Endothelial cell of umbilical vein (primary cell): ENCODE measurements around the gene SP2. TPM values are rescaled to one million over a fixed set of nuclear protein-coding genes. Genes with fewer than 3 reads are reported as not detected.
A peak's percentile ranks its signal among the peaks of the same experiment; 100 is the strongest.

Source experiments
- BruUV-seq: library from RNA; stranded (reverse); fragments of 400-500 nt; replicated peaks from 2 replicates; lab custom pipeline; 2021; lab: Mats Ljungman, UMichigan
- CTCF ChIA-PET: fragments of 300-600, 350-600 bp; sonication (Branson Sonifier 250); formaldehyde crosslinking; loops from one replicate; lab custom pipeline; 2021; ENCODE audit warnings: antibody characterized with exemption, inconsistent platforms; lab: Charles Lee
- POLR2A ChIA-PET: fragments of 300-600, 350-600 bp; sonication (Branson Sonifier 250); formaldehyde crosslinking; loops from one replicate; lab custom pipeline; 2021; ENCODE audit warnings: antibody characterized with exemption, inconsistent platforms; lab: Charles Lee
- DNase-seq: peaks from one replicate; pipeline ENCODE4 v3.0.0-alpha.2; 2011; ENCODE audit warnings: low read depth, low spot score
- FAIRE-seq: peaks from 2 replicates; lab custom pipeline; 2011; peaks lifted over from hg19 to GRCh38; lab: Jason Lieb, UNC
- H2AFZ ChIP-seq: 2 replicates; pipeline ENCODE4 v1.6.0; 2012; ENCODE audit warnings: low read depth, low read length, control low read depth, inconsistent platforms
- H3K27ac ChIP-seq: 2 replicates; pipeline ENCODE4 v1.5.1; 2011; ENCODE audit warnings: low read depth, mild to moderate bottlenecking, control low read depth, low read length, moderate library complexity; ENCODE audit not compliant: insufficient read depth
- H3K27me3 ChIP-seq, 2 experiments: 2 replicates each; pipeline versions ENCODE4 v1.6.0 to v1.6.1; 2011; ENCODE audit warnings: low read length in 2 of 2, mixed read lengths in 1 of 2; ENCODE audit not compliant: control insufficient read depth in 2 of 2, insufficient read depth in 2 of 2
- H3K36me3 ChIP-seq, 2 experiments: 2 replicates in 1 of 2; 3 replicates in 1 of 2; pipeline ENCODE4 v1.5.1; 2011; ENCODE audit warnings: low read length in 2 of 2, mild to moderate bottlenecking in 1 of 2, moderate library complexity in 1 of 2; ENCODE audit not compliant: control insufficient read depth in 2 of 2, insufficient read depth in 2 of 2; ENCODE audit errors: extremely low read depth in 1 of 2
- H3K4me1 ChIP-seq: 3 replicates; pipeline ENCODE4 v1.5.1; 2011; ENCODE audit warnings: mild to moderate bottlenecking, low read length; ENCODE audit not compliant: control insufficient read depth, insufficient read depth; ENCODE audit errors: extremely low read depth
- H3K4me2 ChIP-seq: 2 replicates; pipeline ENCODE4 v1.6.1; 2011; ENCODE audit warnings: low read length, control low read depth, mixed read lengths; ENCODE audit not compliant: insufficient read depth
- H3K4me3 ChIP-seq, 3 experiments: fragments of 200-600 bp in 1 of 3; sonication (generic), shearing (Covaris generic) in 1 of 3; replicated peaks in 1 of 3; 2 replicates each; pipeline ENCODE4 v1.5.1; 2011 to 2016; ENCODE audit warnings: control low read depth in 3 of 3, low read length in 3 of 3, mild to moderate bottlenecking in 2 of 3, inconsistent platforms in 1 of 3, low read depth in 1 of 3, moderate library complexity in 1 of 3; ENCODE audit not compliant: insufficient read depth in 1 of 3
- H3K79me2 ChIP-seq: 2 replicates; pipeline ENCODE4 v1.6.0; 2012; ENCODE audit warnings: low read length, inconsistent platforms; ENCODE audit not compliant: control insufficient read depth, insufficient read depth
- H3K9ac ChIP-seq: replicated peaks from 2 replicates; pipeline ENCODE3; 2011; ENCODE audit warnings: low read length, control low read depth; ENCODE audit not compliant: insufficient read depth; ENCODE audit errors: extremely low read depth
- H3K9me1 ChIP-seq: replicated peaks from 3 replicates; pipeline ENCODE4 v1.6.0; 2011; ENCODE audit warnings: mild to moderate bottlenecking, low read length; ENCODE audit not compliant: control insufficient read depth, insufficient read depth; ENCODE audit errors: extremely low read depth
- H3K9me3 ChIP-seq: replicated peaks from 2 replicates; pipeline ENCODE4 v1.5.1; 2012; ENCODE audit warnings: low read length, inconsistent platforms; ENCODE audit not compliant: control insufficient read depth, insufficient read depth
- H4K20me1 ChIP-seq: replicated peaks from 2 replicates; pipeline ENCODE3; 2011; ENCODE audit warnings: mild to moderate bottlenecking, low read length; ENCODE audit not compliant: control insufficient read depth, insufficient read depth; ENCODE audit errors: extremely low read depth
- FOS ChIP-seq: IDR thresholded peaks from 2 replicates; pipeline ENCODE4 v1.6.1; 2011; ENCODE audit warnings: mild to moderate bottlenecking, low read length, moderate library complexity, borderline replicate concordance; ENCODE audit not compliant: insufficient read depth
- GATA2 ChIP-seq: IDR thresholded peaks from 2 replicates; pipeline ENCODE4 v1.7.0; 2011; ENCODE audit warnings: low read depth, mild to moderate bottlenecking, moderate library complexity, mixed read lengths, low read length; ENCODE audit not compliant: insufficient read length, insufficient read depth
- dilution Hi-C: fragments of 300-500 bp; cut with MboI; formaldehyde crosslinking; loops from one replicate; pipeline ENCODE4 v1.15.0; 2019; ENCODE audit warnings: low sequenced_read_pairs; ENCODE audit not compliant: extremely low pct_ligation_motif_present
- intact Hi-C: fragments of 100-400 bp; cut with micrococcal nuclease; formaldehyde crosslinking; loops from one replicate; pipeline ENCODE4 v1.10.0; 2022
- polyA plus RNA-seq, 4 experiments: library from polyadenylated mRNA; depleted of rRNA in 3 of 4; stranded (reverse) in 3 of 4; unstranded in 1 of 4; fragments of >200 nt; gene quantifications; 2 replicates each; pipeline versions ENCODE4 v1.2.1 to v1.2.3, GENCODE V29; 2011 to 2012; ENCODE audit warnings: missing spikeins in 1 of 4
- total RNA-seq: library from RNA; stranded (reverse); gene quantifications from 2 replicates; pipeline ENCODE4 v1.2.3, GENCODE V29; 2021
- TF ChIP-seq, protein P1 (sequence below), 2 donors: IDR thresholded peaks; 1 replicate in 1 of 2; 2 replicates in 1 of 2; pipeline ENCODE4 v1.5.1; 2011; ENCODE audit warnings: low read length in 2 of 2, mild to moderate bottlenecking in 2 of 2, moderate library complexity in 2 of 2, control low read depth in 1 of 2, inconsistent platforms in 1 of 2, low read depth in 1 of 2; ENCODE audit not compliant: insufficient read depth in 1 of 2; ENCODE audit errors: extremely low read depth in 1 of 2
- TF ChIP-seq, protein P2 (sequence below): IDR thresholded peaks from 2 replicates; pipeline ENCODE4 v1.6.1; 2011; ENCODE audit not compliant: insufficient read depth, insufficient read length

Gene SP2
- total and polyA plus RNA-seq, 2 donors (not counting 3 experiments of a cell fraction or from before 2014, with no cell fraction given) = 11.2 to 18.6 TPM

DNA sequence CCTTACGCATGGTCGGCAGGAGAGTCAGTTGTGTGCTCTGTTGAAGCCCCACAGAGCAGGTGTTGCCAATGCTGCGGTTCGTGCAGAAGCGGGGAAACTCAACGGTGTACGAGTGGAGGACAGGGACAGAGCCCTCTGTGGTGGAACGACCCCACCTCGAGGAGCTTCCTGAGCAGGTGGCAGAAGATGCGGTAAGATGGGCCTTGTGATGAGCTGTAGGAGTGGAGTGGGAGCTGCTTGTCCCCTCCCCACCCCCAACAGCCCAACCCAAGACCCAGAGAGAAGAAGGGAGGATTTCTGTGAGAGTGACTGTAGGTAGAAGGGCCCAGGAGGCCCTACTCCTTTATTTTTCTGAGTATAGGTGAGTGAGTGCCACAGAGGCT is 79.8 kb downstream of the SP2 start:
- no peaks in the 10 kb centered on the region for H3K79me2 ChIP-seq
- H2AFZ ChIP-seq = no peak overlapping the region
- no peaks in the 10 kb centered on the region for H3K9me1 ChIP-seq
- H3K4me1 ChIP-seq = peaks cover 6% of the 10 kb centered on the region
- ChIA-PET POLR2A (interaction anchor here (0.5 kb wide), 1 partner anchor 1367 kb away, joined by 4 read pairs; no protein-coding TSS in a partner anchor), CTCF (interaction anchor here (1.0 to 15.7 kb wide), 4 partner anchors 26 to 48 kb away, joined by 3 to 469 read pairs (median 5); no protein-coding TSS in a partner anchor)
- H3K27ac ChIP-seq = no peak overlapping the region
- TF ChIP-seq, protein P1, sequence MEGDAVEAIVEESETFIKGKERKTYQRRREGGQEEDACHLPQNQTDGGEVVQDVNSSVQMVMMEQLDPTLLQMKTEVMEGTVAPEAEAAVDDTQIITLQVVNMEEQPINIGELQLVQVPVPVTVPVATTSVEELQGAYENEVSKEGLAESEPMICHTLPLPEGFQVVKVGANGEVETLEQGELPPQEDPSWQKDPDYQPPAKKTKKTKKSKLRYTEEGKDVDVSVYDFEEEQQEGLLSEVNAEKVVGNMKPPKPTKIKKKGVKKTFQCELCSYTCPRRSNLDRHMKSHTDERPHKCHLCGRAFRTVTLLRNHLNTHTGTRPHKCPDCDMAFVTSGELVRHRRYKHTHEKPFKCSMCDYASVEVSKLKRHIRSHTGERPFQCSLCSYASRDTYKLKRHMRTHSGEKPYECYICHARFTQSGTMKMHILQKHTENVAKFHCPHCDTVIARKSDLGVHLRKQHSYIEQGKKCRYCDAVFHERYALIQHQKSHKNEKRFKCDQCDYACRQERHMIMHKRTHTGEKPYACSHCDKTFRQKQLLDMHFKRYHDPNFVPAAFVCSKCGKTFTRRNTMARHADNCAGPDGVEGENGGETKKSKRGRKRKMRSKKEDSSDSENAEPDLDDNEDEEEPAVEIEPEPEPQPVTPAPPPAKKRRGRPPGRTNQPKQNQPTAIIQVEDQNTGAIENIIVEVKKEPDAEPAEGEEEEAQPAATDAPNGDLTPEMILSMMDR (IDR thresholded peaks at IDR 0.05; ENCODE audit: extremely low read depth in 1 of 2, insufficient read depth in 1 of 2, low read depth in 1 of 2, low read length in 2 of 2) = no peak
- TF ChIP-seq, protein P2, sequence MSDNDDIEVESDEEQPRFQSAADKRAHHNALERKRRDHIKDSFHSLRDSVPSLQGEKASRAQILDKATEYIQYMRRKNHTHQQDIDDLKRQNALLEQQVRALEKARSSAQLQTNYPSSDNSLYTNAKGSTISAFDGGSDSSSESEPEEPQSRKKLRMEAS = no peak
- TF ChIP-seq GATA2 = no peak
- H3K9ac ChIP-seq = no peak overlapping the region
- no peaks in the 10 kb centered on the region for H3K9me3 ChIP-seq
- H3K4me2 ChIP-seq = no peak overlapping the region
- H3K27me3 ChIP-seq = no peaks in the 10 kb centered on the region
- dilution Hi-C loops = no loop called here
- no peak for FAIRE-seq
- no TSS peak for BruUV-seq
- H3K4me3 ChIP-seq = no peak overlapping the region
- intact Hi-C loops = no loop called here
- no peaks in the 10 kb centered on the region for H4K20me1 ChIP-seq
- H3K36me3 ChIP-seq = peaks cover 0 to 37% of the 10 kb centered on the region in 2 experiments
- no peak for DNase-seq

DNA sequence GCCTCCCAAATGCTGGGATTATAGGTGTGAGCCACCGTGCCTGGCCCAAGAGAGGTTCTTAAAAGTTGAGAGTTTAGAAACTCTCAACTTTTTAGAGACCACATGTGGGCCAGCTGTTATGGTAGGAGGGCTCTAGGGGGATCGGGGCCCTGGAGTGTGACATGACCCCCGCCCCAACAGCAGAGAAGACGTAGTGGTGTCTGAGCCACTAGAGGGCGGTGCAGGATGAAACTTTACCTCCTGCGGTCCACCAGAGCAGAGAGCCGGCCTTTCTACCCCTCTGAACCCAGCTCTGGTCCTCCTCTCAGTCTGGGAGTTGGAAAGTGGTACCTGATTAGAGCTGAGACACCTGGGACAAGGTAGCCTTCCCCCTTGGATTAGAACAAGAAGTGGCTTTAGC is 82.3 kb downstream of the SP2 start:
- Histone ChIP-seq H3K9me3 (no peaks in the 10 kb centered on the region), H3K4me2 (no peak overlapping the region), H4K20me1 (no peaks in the 10 kb centered on the region), H2AFZ (no peak overlapping the region), H3K9ac (no peak overlapping the region), H3K27ac (no peak overlapping the region), H3K4me1 (no peaks in the 10 kb centered on the region), H3K79me2 (no peaks in the 10 kb centered on the region), H3K4me3 (no peak overlapping the region), H3K9me1 (no peaks in the 10 kb centered on the region), H3K36me3 (peaks cover 0 to 47% of the 10 kb centered on the region in 2 experiments), H3K27me3 (no peaks in the 10 kb centered on the region)
- intact Hi-C loops (loop anchor here (1.0 to 2.0 kb wide), 4 partner anchors 30 to 96 kb away; no protein-coding TSS in a partner anchor), dilution Hi-C loops (no loop called here)
- ChIA-PET CTCF (interaction anchor here (0.6 to 15.7 kb wide), 23 partner anchors 8 to 153 kb away, joined by 3 to 469 read pairs (median 4); partner anchors contain the start of genes PNPO, PRR15L and SCRN2), POLR2A (no interaction called here)
- no peak for TF ChIP-seq FOS
- TF ChIP-seq, protein P1 (IDR thresholded peaks at IDR 0.05; ENCODE audit: extremely low read depth in 1 of 2, insufficient read depth in 1 of 2, low read depth in 1 of 2, low read length in 2 of 2) = peak; percentile 75 to 83
- BruUV-seq = no TSS peak
- peak; percentile 48 for DNase-seq
- FAIRE-seq = peak; percentile 85
